Uterus (tissue), 4 donors: Measurements from ENCODE around the gene FAF1. TPM values are rescaled to one million over a fixed set of nuclear protein-coding genes. Genes with fewer than 3 reads are reported as not detected.

Experiments used
- DNase-seq, 2 donors: peaks; one replicate each; pipeline ENCODE4 v3.0.0-alpha.2; 2019 to 2020
- H3K27ac ChIP-seq, 2 donors: fragments of 200-600 bp; sonication (generic); 1 replicate in 1 of 2; 2 replicates in 1 of 2; pipeline ENCODE4 v1.5.1; 2016 to 2018
- H3K27me3 ChIP-seq, 2 donors: fragments of 200-600 bp; sonication (generic); one replicate each; pipeline ENCODE4 v1.5.1; 2018 to 2019; ENCODE audit warnings: control low read depth in 1 of 2
- H3K36me3 ChIP-seq, 2 donors: fragments of 200-600 bp; sonication (generic); one replicate each; pipeline ENCODE4 v1.5.1; 2019; ENCODE audit warnings: control low read depth in 1 of 2
- H3K4me1 ChIP-seq, 2 donors: fragments of 200-600 bp; sonication (generic); one replicate each; pipeline ENCODE4 v1.5.1; 2018 to 2019; ENCODE audit warnings: control low read depth in 1 of 2
- H3K4me3 ChIP-seq, 2 donors: fragments of 200-600 bp; sonication (generic); 1 replicate in 1 of 2; 2 replicates in 1 of 2; pipeline ENCODE4 v1.5.1; 2018 to 2019; ENCODE audit warnings: mild to moderate bottlenecking in 1 of 2
- H3K9me3 ChIP-seq, 2 donors: fragments of 200-600 bp; sonication (generic); one replicate each; pipeline ENCODE4 v1.5.1; 2019; ENCODE audit warnings: control low read depth in 1 of 2
- CTCF ChIP-seq, 4 experiments: fragments of 200-600 bp in 2 of 4; fragments of 450-650 bp in 2 of 4; sonication (generic) in 2 of 4; IDR thresholded peaks; one replicate each; pipeline ENCODE4 v1.5.1; 2016 to 2019; ENCODE audit warnings: antibody characterized with exemption in 4 of 4, mild to moderate bottlenecking in 2 of 4, moderate library complexity in 1 of 4
- POLR2A ChIP-seq, 2 donors: fragments of 450-650 bp; IDR thresholded peaks; one replicate each; pipeline ENCODE4 v1.6.1; 2016; ENCODE audit warnings: antibody characterized with exemption in 2 of 2, mild to moderate bottlenecking in 1 of 2, moderate library complexity in 1 of 2
- intact Hi-C: fragments of 100-400 bp; cut with DNase I; formaldehyde crosslinking; loops from one replicate; pipeline ENCODE4 v1.15.1; 2023; ENCODE audit warnings: low total_unique reads
- total RNA-seq, 4 donors: library from RNA; depleted of rRNA in 3 of 4; stranded (reverse); fragments of >200 nt in 3 of 4; gene quantifications; one replicate each; pipeline versions ENCODE4 v1.1.0 to v1.2.4, GENCODE V29; 2014 to 2023
- donor health status: DM: yes; HTN: yes; CAD: no.

The FAF1 gene
- total RNA-seq, 4 donors from 2014 or later: 34.1 to 77.2 (median 64.1) TPM

GRCh38 chr1:50701706-50702317 is 258.3 kb downstream of the FAF1 start:
- no peak for DNase-seq
- Histone ChIP-seq H3K4me1 (no peaks in the 10 kb centered on the region), H3K27ac (no peak overlapping the region), H3K4me3 (no peak overlapping the region), H3K27me3 (no peaks in the 10 kb centered on the region), H3K9me3 (no peaks in the 10 kb centered on the region), H3K36me3 (no peaks in the 10 kb centered on the region)
- intact Hi-C loops: no loop called here
- no peak for TF ChIP-seq POLR2A (IDR thresholded peaks at IDR 0.05)
- no peak for TF ChIP-seq CTCF (IDR thresholded peaks at IDR 0.05)

DNA sequence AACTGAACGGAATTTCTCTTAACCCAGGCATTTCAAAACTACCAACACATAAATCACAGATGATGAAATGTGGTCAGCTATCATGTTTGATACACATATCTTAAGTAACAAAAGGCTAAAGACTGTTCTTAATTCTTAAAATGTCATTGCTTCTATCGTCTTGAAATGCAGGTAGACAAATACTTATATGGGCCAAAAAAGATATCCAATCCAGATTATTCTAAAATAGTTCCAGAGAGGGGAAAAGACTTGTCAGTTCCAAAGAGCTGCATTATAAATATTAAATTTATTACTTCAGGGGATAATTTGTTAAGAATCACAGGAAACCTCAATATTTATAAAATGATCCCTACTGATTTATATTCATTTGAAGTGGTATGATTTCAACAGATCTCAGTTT is 259.4 kb downstream of the FAF1 start:
- Histone ChIP-seq H3K4me3 (no peak overlapping the region), H3K27me3 (no peaks in the 10 kb centered on the region), H3K36me3 (no peaks in the 10 kb centered on the region), H3K9me3 (no peaks in the 10 kb centered on the region), H3K27ac (no peak overlapping the region), H3K4me1 (no peaks in the 10 kb centered on the region)
- DNase-seq: no peak
- TF ChIP-seq POLR2A (IDR thresholded peaks at IDR 0.05) (no peak), CTCF (IDR thresholded peaks at IDR 0.05) (no peak)
- intact Hi-C loops: no loop called here

DNA sequence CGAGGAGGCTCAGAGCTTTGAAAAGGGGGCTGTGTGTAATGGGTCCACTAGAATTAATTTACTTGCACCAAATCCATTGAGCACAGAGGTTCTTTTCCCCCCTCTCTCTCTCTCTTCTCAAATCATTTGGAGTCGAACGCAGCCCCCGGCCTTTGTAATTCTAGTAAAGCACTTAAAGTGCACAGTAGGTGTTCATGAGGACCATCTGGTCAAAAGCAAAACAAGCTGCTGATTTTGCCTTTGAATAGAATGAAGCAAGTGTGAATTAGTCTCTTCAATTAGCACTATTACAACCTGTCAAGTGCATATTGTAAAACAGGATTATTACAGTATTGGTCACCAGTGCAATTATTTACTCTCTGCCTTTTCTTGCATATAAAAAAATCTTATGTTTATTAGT is 259.9 kb downstream of the FAF1 start:
- no peaks in the 10 kb centered on the region for H3K27me3 ChIP-seq

DNA sequence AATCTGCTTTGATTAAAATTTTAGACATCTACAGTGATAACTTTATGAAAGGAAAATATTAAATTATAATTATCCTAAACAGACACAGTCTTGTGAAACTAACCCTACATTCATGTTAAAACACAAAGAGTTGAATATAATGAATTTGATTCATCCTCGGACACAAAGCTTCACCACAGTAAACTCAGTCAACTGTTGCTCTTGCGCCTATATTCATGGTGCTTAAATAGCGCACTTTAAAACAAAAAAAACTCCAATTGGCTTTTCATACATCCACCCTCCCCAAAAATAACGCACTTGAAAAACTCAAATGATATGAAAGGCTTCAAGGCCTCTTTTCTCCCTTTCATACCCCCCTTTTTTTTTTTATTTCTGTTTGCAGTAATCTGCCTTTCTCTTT is 260.3 kb downstream of the FAF1 start:
- H3K4me3 ChIP-seq: no peak overlapping the region
- H3K36me3 ChIP-seq: no peaks in the 10 kb centered on the region
- no peak overlapping the region for H3K27ac ChIP-seq
- TF ChIP-seq POLR2A (IDR thresholded peaks at IDR 0.05) (no peak), CTCF (IDR thresholded peaks at IDR 0.05) (no peak)
- H3K4me1 ChIP-seq: no peaks in the 10 kb centered on the region
- H3K27me3 ChIP-seq: no peaks in the 10 kb centered on the region
- intact Hi-C loops: no loop called here
- DNase-seq: no peak
- no peaks in the 10 kb centered on the region for H3K9me3 ChIP-seq

More for the DNA sequence above, 259.9 kb downstream of the FAF1 start:
- no peak overlapping the region for H3K4me3 ChIP-seq
- no peaks in the 10 kb centered on the region for H3K36me3 ChIP-seq
- no peaks in the 10 kb centered on the region for H3K9me3 ChIP-seq
- intact Hi-C loops: no loop called here
- DNase-seq: no peak
- no peak overlapping the region for H3K27ac ChIP-seq
- TF ChIP-seq POLR2A (IDR thresholded peaks at IDR 0.05) (no peak), CTCF (IDR thresholded peaks at IDR 0.05) (no peak)
- no peaks in the 10 kb centered on the region for H3K4me1 ChIP-seq

DNA sequence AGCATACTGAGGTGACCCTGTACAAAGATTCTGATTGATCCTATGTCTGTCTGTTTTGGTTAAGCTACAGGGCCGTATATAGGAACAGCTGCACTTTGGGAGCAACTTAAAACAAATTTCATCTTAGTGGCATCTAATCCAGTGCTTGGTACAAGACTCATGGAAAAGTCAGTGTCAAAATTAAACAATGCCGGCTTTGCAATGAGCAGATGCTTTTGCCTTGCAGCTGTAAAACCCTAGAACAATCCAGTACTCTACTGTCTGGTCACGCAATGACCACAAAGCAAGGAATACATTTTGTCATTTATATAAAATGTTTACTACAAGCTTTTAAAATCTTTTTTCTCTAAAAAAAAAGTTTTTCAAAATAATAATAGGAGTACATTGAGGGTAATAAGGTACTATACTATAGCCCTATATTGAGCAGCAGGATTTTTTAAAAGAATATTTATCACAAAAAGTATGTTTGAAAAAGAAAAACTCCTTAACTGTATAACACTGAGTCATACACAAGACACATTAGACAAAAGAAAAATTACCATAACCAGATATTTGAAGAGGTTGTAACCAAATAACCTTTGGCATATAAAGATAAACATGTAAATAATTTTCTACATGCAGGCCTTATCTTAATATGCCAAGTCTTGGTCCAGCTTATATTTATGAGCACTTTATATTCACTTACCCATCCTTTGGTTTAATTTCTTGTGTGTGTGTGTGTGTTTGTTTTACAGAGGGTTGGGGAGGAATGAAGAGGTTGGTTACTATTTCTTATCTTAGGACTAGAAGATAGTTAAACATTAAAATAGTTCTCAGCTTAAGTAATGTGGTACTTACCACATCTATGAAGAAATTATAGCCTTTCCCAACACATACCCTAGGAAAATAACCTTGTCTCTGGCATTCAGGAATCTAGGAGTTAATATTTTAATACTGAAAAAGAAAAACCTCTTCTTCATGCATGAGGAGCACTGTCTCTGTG is 262.3 kb downstream of the FAF1 start:
- no peak for TF ChIP-seq CTCF (IDR thresholded peaks at IDR 0.05)
- TF ChIP-seq POLR2A (IDR thresholded peaks at IDR 0.05): no peak
- no peak for DNase-seq
- Histone ChIP-seq H3K4me1 (no peaks in the 10 kb centered on the region), H3K27ac (no peak overlapping the region), H3K4me3 (no peak overlapping the region), H3K36me3 (no peaks in the 10 kb centered on the region), H3K27me3 (no peaks in the 10 kb centered on the region), H3K9me3 (no peaks in the 10 kb centered on the region)
- intact Hi-C loops: no loop called here
